Neuronal stem cell (in vitro differentiated cells): ENCODE measurements around the gene RAB5A.

Experiments used
- DNase-seq: peaks from one replicate; pipeline ENCODE4 v3.0.0-alpha.2; 2013; ENCODE audit warnings: low spot score
- H2AFZ ChIP-seq: one replicate; pipeline ENCODE4 v1.6.1; 2013; ENCODE audit warnings: mild to moderate bottlenecking, low read length, inconsistent platforms
- H2AK5ac ChIP-seq: 2 replicates; pipeline ENCODE4 v1.6.1; 2013; ENCODE audit warnings: low read depth, mild to moderate bottlenecking, inconsistent platforms, low read length, moderate library complexity, mixed read lengths
- H2BK120ac ChIP-seq: 2 replicates; pipeline ENCODE4 v1.6.1; 2013; ENCODE audit warnings: low read depth, mild to moderate bottlenecking, inconsistent platforms, low read length, moderate library complexity, mixed read lengths
- H2BK12ac ChIP-seq: one replicate; pipeline ENCODE4 v1.6.1; 2013; ENCODE audit warnings: low read length, inconsistent platforms
- H2BK15ac ChIP-seq: 2 replicates; pipeline ENCODE4 v1.6.1; 2013; ENCODE audit warnings: mild to moderate bottlenecking, low read length, inconsistent platforms, mixed read lengths
- H2BK5ac ChIP-seq: one replicate; pipeline ENCODE4 v1.6.1; 2013; ENCODE audit warnings: inconsistent platforms, mild to moderate bottlenecking, low read length, moderate library complexity
- H3K14ac ChIP-seq: one replicate; pipeline ENCODE4 v1.6.1; 2013; ENCODE audit warnings: low read length, inconsistent platforms
- H3K18ac ChIP-seq: 2 replicates; pipeline ENCODE4 v1.6.1; 2013; ENCODE audit warnings: low read length, inconsistent platforms
- H3K23ac ChIP-seq: 2 replicates; pipeline ENCODE4 v1.6.1; 2013; ENCODE audit warnings: low read depth, mild to moderate bottlenecking, mixed read lengths, low read length, inconsistent platforms; ENCODE audit not compliant: poor library complexity
- H3K27ac ChIP-seq: replicated peaks from 3 replicates; pipeline ENCODE4 v1.5.1; 2013; ENCODE audit warnings: low read length, inconsistent platforms
- H3K27me3 ChIP-seq, 3 experiments: 2 replicates each; pipeline ENCODE4 v1.6.1; 2013; ENCODE audit warnings: low read length in 3 of 3, mild to moderate bottlenecking in 2 of 3, inconsistent platforms in 1 of 3, low read depth in 1 of 3, mixed read lengths in 1 of 3, moderate library complexity in 1 of 3; ENCODE audit not compliant: control insufficient read depth in 3 of 3, insufficient read depth in 3 of 3
- H3K36me3 ChIP-seq, 2 donors: replicated peaks in 1 of 2; 2 replicates each; pipeline ENCODE4 v1.6.1; 2013; ENCODE audit warnings: low read length in 2 of 2; ENCODE audit not compliant: control insufficient read depth in 2 of 2, insufficient read depth in 2 of 2
- H3K4ac ChIP-seq: 2 replicates; pipeline ENCODE4 v1.6.1; 2013; ENCODE audit warnings: inconsistent platforms, mild to moderate bottlenecking, low read length, moderate library complexity
- H3K4me1 ChIP-seq, 2 donors: 1 replicate in 1 of 2; 2 replicates in 1 of 2; pipeline ENCODE4 v1.6.1; 2013; ENCODE audit warnings: low read length in 2 of 2, low read depth in 1 of 2; ENCODE audit not compliant: control insufficient read depth in 2 of 2, insufficient read depth in 1 of 2
- H3K4me2 ChIP-seq: one replicate; pipeline ENCODE4 v1.6.1; 2013; ENCODE audit warnings: mild to moderate bottlenecking, low read length, inconsistent platforms; ENCODE audit not compliant: insufficient read depth, poor library complexity, severe bottlenecking
- H3K4me3 ChIP-seq, 2 donors: 2 replicates each; pipeline ENCODE4 v1.5.1; 2013; ENCODE audit warnings: low read length in 2 of 2, mild to moderate bottlenecking in 2 of 2, inconsistent platforms in 1 of 2, moderate library complexity in 1 of 2
- H3K79me1 ChIP-seq: one replicate; pipeline ENCODE4 v1.6.1; 2013; ENCODE audit warnings: low read depth, mild to moderate bottlenecking, inconsistent platforms, low read length, moderate library complexity
- H3K9ac ChIP-seq: one replicate; pipeline ENCODE4 v1.6.1; 2013; ENCODE audit warnings: mild to moderate bottlenecking, low read depth, low read length, inconsistent platforms; ENCODE audit not compliant: poor library complexity
- H3K9me3 ChIP-seq, 2 donors: replicated peaks in 1 of 2; 2 replicates each; pipeline versions ENCODE3 to v1.6.1; 2013; ENCODE audit warnings: low read length in 2 of 2, mild to moderate bottlenecking in 2 of 2, inconsistent platforms in 1 of 2, low read depth in 1 of 2, mixed read lengths in 1 of 2, moderate library complexity in 1 of 2; ENCODE audit not compliant: control insufficient read depth in 2 of 2, insufficient read depth in 1 of 2
- H4K8ac ChIP-seq: one replicate; pipeline ENCODE4 v1.6.1; 2013; ENCODE audit warnings: low read depth, mild to moderate bottlenecking, inconsistent platforms, low read length, moderate library complexity
- H4K91ac ChIP-seq: one replicate; pipeline ENCODE4 v1.6.1; 2013; ENCODE audit warnings: low read length, low read depth, mild to moderate bottlenecking, inconsistent platforms; ENCODE audit not compliant: poor library complexity
- WGBS, 2 donors: extraction: QIAGEN DNeasy Blood & Tissue Kit; methylation state at CpG; one replicate each; pipeline ENCODE4 v1.1.7; 2013; ENCODE audit warnings: missing lambda C conversion rate in 2 of 2, mixed read lengths in 1 of 2; ENCODE audit not compliant: insufficient read length in 2 of 2, insufficient replicate concordance in 1 of 2; ENCODE audit errors: extremely low coverage in 2 of 2; 5-methylcytosine and 5-hydroxymethylcytosine counted together

RAB5A gene

GRCh38 chr3:19938295-19938627 is 8.6 kb upstream of the RAB5A start:
- no peak overlapping the region for H2AK5ac ChIP-seq
- peaks cover 0 to 3% of the 10 kb centered on the region in 2 donors for H3K4me1 ChIP-seq
- H4K91ac ChIP-seq, result no peak overlapping the region
- H3K36me3 ChIP-seq, result no peaks in the 10 kb centered on the region
- no CpG with 5 or more reads among the region's 1 CpG for WGBS, 2 donors
- no peak overlapping the region for H2BK12ac ChIP-seq
- no peaks in the 10 kb centered on the region for H3K79me1 ChIP-seq
- no peak overlapping the region for H3K23ac ChIP-seq
- no peak overlapping the region for H3K18ac ChIP-seq
- H2BK120ac ChIP-seq, result no peak overlapping the region
- DNase-seq, result no peak
- H3K4ac ChIP-seq, result no peak overlapping the region
- no peak overlapping the region for H3K27ac ChIP-seq
- H2BK5ac ChIP-seq, result no peak overlapping the region
- H2BK15ac ChIP-seq, result no peak overlapping the region
- no peak overlapping the region for H2AFZ ChIP-seq
- H3K9ac ChIP-seq, result no peak overlapping the region
- no peak overlapping the region for H4K8ac ChIP-seq
- no peak overlapping the region for H3K14ac ChIP-seq
- no peak overlapping the region for H3K4me2 ChIP-seq
- no peaks in the 10 kb centered on the region for H3K27me3 ChIP-seq
- H3K4me3 ChIP-seq, result no peak overlapping the region
- no peaks in the 10 kb centered on the region for H3K9me3 ChIP-seq

- WGBS, 2 donors, result no CpG with 5 or more reads among the region's 1 CpG
- no peak overlapping the region for H2BK5ac ChIP-seq
Observed at GRCh38 chr3:19940643-19941042, 6.3 kb upstream of the RAB5A start.

GRCh38 chr3:19945534-19945933 is 1.4 kb upstream of the RAB5A start:
- WGBS, 2 donors, result no CpG with 5 or more reads among the region's 9 CpGs
- no peak overlapping the region for H3K4me3 ChIP-seq
- no peak overlapping the region for H2BK15ac ChIP-seq

More at GRCh38 chr3:19940643-19941042, 6.3 kb upstream of the RAB5A start:
- Histone ChIP-seq H2BK120ac (no peak overlapping the region), H3K79me1 (no peaks in the 10 kb centered on the region), H3K27ac (no peak overlapping the region), H3K23ac (no peak overlapping the region), H2AK5ac (no peak overlapping the region), H2BK15ac (no peak overlapping the region), H4K91ac (no peak overlapping the region), H3K14ac (no peak overlapping the region), H3K9ac (no peak overlapping the region), H2BK12ac (no peak overlapping the region), H3K18ac (no peak overlapping the region), H3K27me3 (no peaks in the 10 kb centered on the region), H3K4me3 (no peak overlapping the region), H3K36me3 (no peaks in the 10 kb centered on the region), H3K4ac (no peak overlapping the region), H3K4me2 (no peak overlapping the region), H4K8ac (no peak overlapping the region), H3K9me3 (no peaks in the 10 kb centered on the region), H3K4me1 (no peaks in the 10 kb centered on the region), H2AFZ (no peak overlapping the region)
- DNase-seq, result no peak

GRCh38 chr3:19945969-19946831 is 697 bp upstream of the RAB5A start:
- peak overlapping the region; percentile 89 for H2AFZ ChIP-seq
- no peak overlapping the region for H3K4ac ChIP-seq
- peaks cover 2% of the 10 kb centered on the region for H3K79me1 ChIP-seq
- H4K8ac ChIP-seq, result no peak overlapping the region
- peaks cover 2 to 3% of the 10 kb centered on the region in 2 donors for H3K4me1 ChIP-seq
- no peak overlapping the region for H2BK5ac ChIP-seq
- no peak overlapping the region for H2AK5ac ChIP-seq
- H3K27ac ChIP-seq, result peak overlapping the region; percentile 54
- no CpG with 5 or more reads among the region's 26 CpGs for WGBS, 2 donors
- H3K9ac ChIP-seq, result no peak overlapping the region
- no peak overlapping the region for H2BK120ac ChIP-seq
- no peak overlapping the region for H2BK15ac ChIP-seq
- peaks cover 0 to 20% of the 10 kb centered on the region in 2 donors for H3K36me3 ChIP-seq
- H3K9me3 ChIP-seq, result no peaks in the 10 kb centered on the region
- H3K14ac ChIP-seq, result no peak overlapping the region
- H3K27me3 ChIP-seq, result no peaks in the 10 kb centered on the region
- H3K18ac ChIP-seq, result peak overlapping the region; percentile 72
- peak overlapping the region; percentile 63 to 88 for H3K4me3 ChIP-seq
- H4K91ac ChIP-seq, result no peak overlapping the region
- peak overlapping the region; percentile 41 for H3K4me2 ChIP-seq
- H2BK12ac ChIP-seq, result no peak overlapping the region
- H3K23ac ChIP-seq, result no peak overlapping the region
- no peak for DNase-seq

More at GRCh38 chr3:19945534-19945933, 1.4 kb upstream of the RAB5A start:
- Histone ChIP-seq H4K91ac (no peak overlapping the region), H3K18ac (no peak overlapping the region), H3K4me2 (no peak overlapping the region), H4K8ac (no peak overlapping the region), H2AK5ac (no peak overlapping the region), H3K79me1 (peaks cover 2% of the 10 kb centered on the region), H2AFZ (no peak overlapping the region), H3K27me3 (no peaks in the 10 kb centered on the region), H2BK120ac (no peak overlapping the region), H3K27ac (no peak overlapping the region), H3K9me3 (no peaks in the 10 kb centered on the region), H2BK12ac (no peak overlapping the region), H3K23ac (no peak overlapping the region), H2BK5ac (no peak overlapping the region), H3K14ac (no peak overlapping the region), H3K4ac (no peak overlapping the region), H3K4me1 (peaks cover 2 to 3% of the 10 kb centered on the region in 2 donors), H3K36me3 (peaks cover 0 to 13% of the 10 kb centered on the region in 2 donors), H3K9ac (no peak overlapping the region)
- DNase-seq, result no peak
